GM18870 (cell line): Measurements from ENCODE around the gene MROH9.

Experiments used
- ATAC-seq: cut with Tn5 transposase; IDR thresholded peaks from one replicate; pipeline ENCODE4 v1.9.1; 2021; ENCODE audit warnings: moderate library complexity; ENCODE audit not compliant: unreplicated experiment

MROH9 gene

GRCh38 chr1:171075041-171075440 lies 139.7 kb downstream of the MROH9 start:
- no peak for ATAC-seq

- ATAC-seq: no peak
These were observed 146.0 kb downstream of the MROH9 start for GRCh38 chr1:171081314-171081753.

- no peak for ATAC-seq
These were observed 146.4 kb downstream of the MROH9 start for GRCh38 chr1:171081763-171082201.

GRCh38 chr1:171082606-171083005 lies 147.3 kb downstream of the MROH9 start:
- no peak for ATAC-seq

DNA sequence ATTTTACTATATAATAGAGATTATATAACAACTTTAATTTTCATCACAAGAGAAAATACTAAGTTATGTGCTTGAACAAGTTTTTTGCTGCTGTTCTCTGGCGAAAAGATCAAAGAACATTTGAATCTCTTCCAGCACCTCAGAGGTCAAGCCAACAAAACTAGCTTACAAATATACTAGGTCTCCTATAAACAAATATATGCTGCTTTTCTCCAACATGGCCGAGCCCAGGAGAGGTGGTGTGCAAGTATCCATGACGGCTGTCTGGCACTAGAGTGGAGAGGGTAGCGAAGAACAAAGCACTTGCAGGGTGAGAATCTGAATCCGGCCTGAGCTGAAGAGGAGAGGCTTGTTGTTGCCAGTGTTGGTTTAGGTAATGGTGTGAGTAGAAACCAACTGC lies 147.9 kb downstream of the MROH9 start:
- ATAC-seq: no peak

- ATAC-seq: no peak
These were observed 148.8 kb downstream of the MROH9 start for GRCh38 chr1:171084091-171084490.

DNA sequence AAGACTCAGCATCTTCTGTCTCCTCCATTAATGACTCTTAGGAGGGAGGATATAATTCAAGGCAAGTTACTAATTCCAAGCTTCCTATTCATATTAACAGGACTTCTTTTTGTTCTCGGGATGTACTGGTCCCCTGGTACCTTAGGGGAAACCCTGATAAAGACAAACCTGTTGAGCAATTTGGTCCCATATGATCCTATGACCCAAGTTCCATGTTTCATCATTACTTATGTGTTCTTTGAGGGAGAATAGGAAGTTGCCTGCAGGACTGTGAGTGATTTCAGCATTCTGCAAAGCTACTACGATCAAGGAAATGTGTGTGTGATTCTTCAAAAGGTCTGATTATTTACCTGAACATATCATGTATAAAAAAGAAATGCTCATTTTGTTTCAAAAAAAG lies 149.5 kb downstream of the MROH9 start:
- no peak for ATAC-seq

DNA sequence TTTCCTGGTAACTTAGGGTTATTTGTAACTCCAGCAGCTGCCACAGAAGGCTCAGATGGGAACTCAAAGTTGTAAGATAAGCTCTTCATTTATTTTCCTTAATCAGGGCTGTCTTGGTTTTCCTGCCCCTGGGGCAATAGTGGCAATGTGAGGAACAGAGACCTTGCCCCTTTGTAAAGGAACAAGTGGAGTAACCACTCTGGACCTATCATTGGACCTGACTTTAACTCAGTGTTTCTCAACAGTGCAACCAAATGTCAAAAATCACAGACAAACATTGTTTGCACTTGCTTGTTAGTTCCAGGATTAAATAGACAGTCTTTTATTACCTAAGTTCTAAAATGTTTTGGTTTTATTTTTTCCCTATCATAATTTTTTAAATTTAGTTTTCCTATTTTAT lies 152.6 kb downstream of the MROH9 start:
- ATAC-seq: no peak

GRCh38 chr1:171090604-171091003 lies 155.3 kb downstream of the MROH9 start, which contains the start of gene FMO3:
Gene FMO3 (plus strand): TSS chr1:171090905. CDS start chr1:171092659, 1,754 bp downstream.
- no peak for ATAC-seq

DNA sequence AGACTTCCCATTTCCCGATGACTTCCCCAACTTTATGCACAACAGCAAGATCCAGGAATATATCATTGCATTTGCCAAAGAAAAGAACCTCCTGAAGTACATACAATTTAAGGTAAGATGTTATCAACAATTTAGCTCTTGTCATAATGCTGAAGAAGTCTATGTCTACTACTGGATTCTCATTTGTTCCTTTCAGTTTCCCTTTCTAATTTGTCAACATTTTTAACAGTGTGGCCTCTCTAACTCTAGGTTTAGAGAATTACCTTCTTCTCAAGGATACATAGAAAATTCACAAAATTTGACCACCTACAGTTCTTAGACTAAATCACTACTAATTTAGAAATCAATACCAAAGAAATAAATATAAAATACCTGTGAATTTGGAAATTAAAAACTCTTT lies 168.5 kb downstream of the MROH9 start:
- ATAC-seq: no peak

- ATAC-seq: no peak
These were observed 172.1 kb downstream of the MROH9 start for GRCh38 chr1:171107262-171107940.

- ATAC-seq: no peak
These were observed 172.6 kb downstream of the MROH9 start for GRCh38 chr1:171107969-171108368.

GRCh38 chr1:171109966-171110365 lies 174.6 kb downstream of the MROH9 start:
- no peak for ATAC-seq

- no peak for ATAC-seq
These were observed 175.4 kb downstream of the MROH9 start for GRCh38 chr1:171110621-171111326.

DNA sequence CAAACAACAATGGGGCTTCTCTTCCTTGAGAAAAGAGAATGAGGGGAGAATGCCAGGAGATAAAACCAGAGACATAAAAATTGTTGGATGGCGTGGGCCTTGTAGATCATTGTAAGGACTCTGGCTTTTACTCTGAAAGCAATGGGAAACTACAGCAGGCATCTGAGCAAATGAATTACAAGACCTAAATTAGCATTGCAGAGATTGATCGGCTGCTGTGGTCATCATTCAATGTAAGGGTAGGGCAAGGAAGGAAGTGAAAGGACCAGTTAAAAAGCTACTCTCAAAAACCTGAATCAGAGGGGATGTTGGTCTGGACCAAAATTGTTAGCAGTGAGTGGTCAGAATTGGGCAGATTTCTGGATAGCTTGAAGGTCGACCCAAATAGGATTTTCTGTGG lies 176.8 kb downstream of the MROH9 start:
- no peak for ATAC-seq

DNA sequence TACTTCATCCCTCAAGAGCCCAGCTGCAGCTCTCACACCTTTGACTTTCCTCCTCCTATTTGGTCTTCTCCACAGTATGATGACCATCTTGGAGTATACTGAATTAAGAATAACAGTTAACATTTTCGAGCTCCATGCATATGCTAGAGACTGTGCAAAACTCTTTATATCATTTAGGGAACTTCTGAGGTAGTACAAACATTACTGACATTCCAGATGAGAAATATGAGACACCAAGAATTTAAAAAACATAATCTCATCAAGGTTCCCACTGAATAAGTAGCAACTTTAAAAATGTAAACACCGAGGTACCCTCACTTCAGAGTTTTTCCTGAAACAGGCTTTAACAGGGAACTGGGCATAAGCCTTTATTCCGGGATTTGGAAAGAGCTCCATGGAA lies 178.0 kb downstream of the MROH9 start:
- ATAC-seq: no peak
